ENCODE measurements around the gene MITF.

MITF gene

GRCh38 chr3:69868841-69869420 is 129.7 kb downstream of the MITF start:
- no peak for DNase-seq (ENCODE audit: low read depth in 1 of 2, low spot score in 1 of 2)

GRCh38 chr3:69869643-69870042 is 130.4 kb downstream of the MITF start:
- DNase-seq (ENCODE audit: low read depth in 1 of 2, low spot score in 1 of 2): no peak

GRCh38 chr3:69871251-69871650 is 132.0 kb downstream of the MITF start:
- no peak for DNase-seq (ENCODE audit: low read depth in 1 of 2, low spot score in 1 of 2)

GRCh38 chr3:69871868-69872267 is 132.6 kb downstream of the MITF start:
- DNase-seq (ENCODE audit: low read depth in 1 of 2, low spot score in 1 of 2): no peak

GRCh38 chr3:69872783-69873378 is 133.6 kb downstream of the MITF start:
- no peak for DNase-seq (ENCODE audit: low read depth in 1 of 2, low spot score in 1 of 2)

- DNase-seq (ENCODE audit: low read depth in 1 of 2, low spot score in 1 of 2): no peak
Measured at GRCh38 chr3:69876073-69876472, 136.8 kb downstream of the MITF start.

GRCh38 chr3:69878254-69878653 is 139.0 kb downstream of the MITF start:
- no peak for DNase-seq (ENCODE audit: low read depth in 1 of 2, low spot score in 1 of 2)

GRCh38 chr3:69879051-69879450 is 139.8 kb downstream of the MITF start:
- DNase-seq (ENCODE audit: low read depth in 1 of 2, low spot score in 1 of 2): no peak

- DNase-seq (ENCODE audit: low read depth in 1 of 2, low spot score in 1 of 2): no peak
Measured at GRCh38 chr3:69880069-69880640, 140.9 kb downstream of the MITF start.

- DNase-seq (ENCODE audit: low read depth in 1 of 2, low spot score in 1 of 2): no peak
Measured at GRCh38 chr3:69881051-69881450, 141.8 kb downstream of the MITF start.

- no peak for DNase-seq (ENCODE audit: low read depth in 1 of 2, low spot score in 1 of 2)
Measured at GRCh38 chr3:69881756-69882428, 142.6 kb downstream of the MITF start.

GRCh38 chr3:69882560-69882959 is 143.3 kb downstream of the MITF start:
- no peak for DNase-seq (ENCODE audit: low read depth in 1 of 2, low spot score in 1 of 2)

GRCh38 chr3:69888040-69888942 is 149.0 kb downstream of the MITF start:
- DNase-seq (ENCODE audit: low read depth in 1 of 2, low spot score in 1 of 2): no peak

GRCh38 chr3:69888943-69889315 is 149.7 kb downstream of the MITF start:
- no peak for DNase-seq (ENCODE audit: low read depth in 1 of 2, low spot score in 1 of 2)

GRCh38 chr3:69890084-69890483 is 150.8 kb downstream of the MITF start:
- DNase-seq (ENCODE audit: low read depth in 1 of 2, low spot score in 1 of 2): no peak

- DNase-seq (ENCODE audit: low read depth in 1 of 2, low spot score in 1 of 2): no peak
Measured at GRCh38 chr3:69890691-69891090, 151.4 kb downstream of the MITF start.

GRCh38 chr3:69892706-69893105 is 153.4 kb downstream of the MITF start:
- no peak for DNase-seq (ENCODE audit: low read depth in 1 of 2, low spot score in 1 of 2)

GRCh38 chr3:69893274-69893673 is 154.0 kb downstream of the MITF start:
- no peak for DNase-seq (ENCODE audit: low read depth in 1 of 2, low spot score in 1 of 2)

GRCh38 chr3:69896095-69896494 is 156.8 kb downstream of the MITF start:
- no peak for DNase-seq (ENCODE audit: low read depth in 1 of 2, low spot score in 1 of 2)

GRCh38 chr3:69900331-69900730 is 161.1 kb downstream of the MITF start:
- no peak for DNase-seq (ENCODE audit: low read depth in 1 of 2, low spot score in 1 of 2)

- DNase-seq (ENCODE audit: low read depth in 1 of 2, low spot score in 1 of 2): no peak
Measured at GRCh38 chr3:69901802-69902201, 162.5 kb downstream of the MITF start.

Data from activated T-helper 1 cell treated with anti-CD3 and anti-CD28 coated beads, Interleukin-2, amount 50 U/mL, for 16 hours (primary cell).